ENCODE data around the gene MED27.

The MED27 gene

DNA sequence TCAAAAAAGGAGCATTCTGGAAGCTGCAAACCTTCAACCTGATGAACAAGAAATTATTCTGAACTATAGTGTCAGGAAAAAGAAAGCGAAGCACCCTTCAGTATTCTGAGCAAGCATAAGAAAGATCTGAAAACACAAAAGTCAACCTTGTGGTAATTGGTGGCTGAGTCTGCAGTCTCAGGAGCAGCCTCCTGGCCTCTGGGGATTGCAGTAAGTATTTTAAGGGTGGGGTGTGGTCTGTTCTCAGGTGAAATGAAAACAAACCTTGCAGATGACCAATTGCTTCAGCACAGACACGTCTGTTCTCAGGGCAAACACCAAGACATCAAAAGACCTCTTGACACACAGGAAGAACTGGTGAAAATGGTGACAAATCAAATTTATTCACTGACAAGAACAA is 192.0 kb downstream of the MED27 start:
- Histone ChIP-seq H3K36me3 (ENCODE audit: insufficient read depth, low read length) (no peaks in the 10 kb centered on the region), H3K9me3 (ENCODE audit: control insufficient read depth, insufficient read depth, low read length) (no peaks in the 10 kb centered on the region), H3K9ac (ENCODE audit: low read depth, low read length) (no peak overlapping the region), H3K4me1 (ENCODE audit: insufficient read depth, low read length) (peaks cover 26% of the 10 kb centered on the region)

- no peak overlapping the region for H3K9ac ChIP-seq (ENCODE audit: low read depth, low read length)
- no peaks in the 10 kb centered on the region for H3K9me3 ChIP-seq (ENCODE audit: control insufficient read depth, insufficient read depth, low read length)
- H3K4me1 ChIP-seq (ENCODE audit: insufficient read depth, low read length): peaks cover 21% of the 10 kb centered on the region
- no peaks in the 10 kb centered on the region for H3K36me3 ChIP-seq (ENCODE audit: insufficient read depth, low read length)
Observed at GRCh38 chr9:131886826-131887225, 192.8 kb downstream of the MED27 start.

DNA sequence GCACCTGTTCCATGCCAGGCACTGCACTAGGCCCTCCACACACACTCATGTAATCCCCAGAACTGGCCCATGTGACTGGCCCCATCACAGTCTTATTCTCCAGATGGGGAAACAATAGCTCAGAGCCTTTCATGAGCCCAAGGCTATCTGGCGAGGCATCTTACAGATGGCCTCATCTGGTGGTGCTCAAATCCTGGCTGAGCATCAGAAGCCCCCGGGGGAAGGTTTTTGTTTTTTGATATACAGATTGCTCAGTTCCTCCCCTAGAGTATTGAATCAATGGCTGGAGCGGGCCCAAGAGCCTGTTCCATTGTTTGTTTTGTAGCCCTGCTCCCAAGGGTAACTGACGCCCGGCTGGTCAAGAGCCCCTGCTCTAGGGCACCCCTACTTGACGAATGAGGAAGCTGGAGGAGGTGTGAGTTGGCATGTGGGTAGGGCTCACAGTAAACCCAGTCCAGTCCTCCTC is 194.5 kb downstream of the MED27 start:
- no peak overlapping the region for H3K9ac ChIP-seq (ENCODE audit: low read depth, low read length)
- no peaks in the 10 kb centered on the region for H3K9me3 ChIP-seq (ENCODE audit: control insufficient read depth, insufficient read depth, low read length)
- no peaks in the 10 kb centered on the region for H3K36me3 ChIP-seq (ENCODE audit: insufficient read depth, low read length)
- peaks cover 24% of the 10 kb centered on the region for H3K4me1 ChIP-seq (ENCODE audit: insufficient read depth, low read length)

GRCh38 chr9:131884222-131884621 is 195.4 kb downstream of the MED27 start:
- H3K9ac ChIP-seq (ENCODE audit: low read depth, low read length): no peak overlapping the region
- H3K4me1 ChIP-seq (ENCODE audit: insufficient read depth, low read length): peaks cover 14% of the 10 kb centered on the region
- no peaks in the 10 kb centered on the region for H3K36me3 ChIP-seq (ENCODE audit: insufficient read depth, low read length)
- no peaks in the 10 kb centered on the region for H3K9me3 ChIP-seq (ENCODE audit: control insufficient read depth, insufficient read depth, low read length)

- Histone ChIP-seq H3K4me1 (ENCODE audit: insufficient read depth, low read length) (0 out of 2 replicates have a peak, but pooled peaks cover 7% of the 10 kb centered on the region), H3K9me3 (ENCODE audit: control insufficient read depth, insufficient read depth, low read length) (no peaks in the 10 kb centered on the region), H3K36me3 (ENCODE audit: insufficient read depth, low read length) (no peaks in the 10 kb centered on the region), H3K9ac (ENCODE audit: low read depth, low read length) (no peak overlapping the region)
Observed at GRCh38 chr9:131880833-131881583, 198.7 kb downstream of the MED27 start.

DNA sequence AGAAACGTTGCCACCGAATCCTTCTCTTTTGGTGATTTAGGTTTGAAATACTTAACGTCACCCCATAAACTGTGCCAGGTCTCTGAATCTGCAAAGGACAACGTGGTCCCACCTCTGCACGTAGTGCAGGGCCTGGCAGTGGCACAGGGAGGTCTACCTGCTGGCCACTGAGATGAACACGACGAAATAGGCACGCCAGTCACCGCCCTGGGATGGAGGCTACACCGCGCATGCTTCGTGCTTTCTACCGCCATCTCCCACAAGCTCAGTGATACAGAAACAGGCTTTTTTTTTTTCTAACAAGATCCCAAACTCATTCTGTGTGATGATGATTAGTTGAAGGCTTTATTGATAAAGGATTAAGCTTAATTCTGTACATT is 199.8 kb downstream of the MED27 start:
- Histone ChIP-seq H3K4me1 (ENCODE audit: insufficient read depth, low read length) (0 out of 2 replicates have a peak, but pooled peaks cover 7% of the 10 kb centered on the region), H3K9me3 (ENCODE audit: control insufficient read depth, insufficient read depth, low read length) (no peaks in the 10 kb centered on the region), H3K9ac (ENCODE audit: low read depth, low read length) (no peak overlapping the region), H3K36me3 (ENCODE audit: insufficient read depth, low read length) (no peaks in the 10 kb centered on the region)

DNA sequence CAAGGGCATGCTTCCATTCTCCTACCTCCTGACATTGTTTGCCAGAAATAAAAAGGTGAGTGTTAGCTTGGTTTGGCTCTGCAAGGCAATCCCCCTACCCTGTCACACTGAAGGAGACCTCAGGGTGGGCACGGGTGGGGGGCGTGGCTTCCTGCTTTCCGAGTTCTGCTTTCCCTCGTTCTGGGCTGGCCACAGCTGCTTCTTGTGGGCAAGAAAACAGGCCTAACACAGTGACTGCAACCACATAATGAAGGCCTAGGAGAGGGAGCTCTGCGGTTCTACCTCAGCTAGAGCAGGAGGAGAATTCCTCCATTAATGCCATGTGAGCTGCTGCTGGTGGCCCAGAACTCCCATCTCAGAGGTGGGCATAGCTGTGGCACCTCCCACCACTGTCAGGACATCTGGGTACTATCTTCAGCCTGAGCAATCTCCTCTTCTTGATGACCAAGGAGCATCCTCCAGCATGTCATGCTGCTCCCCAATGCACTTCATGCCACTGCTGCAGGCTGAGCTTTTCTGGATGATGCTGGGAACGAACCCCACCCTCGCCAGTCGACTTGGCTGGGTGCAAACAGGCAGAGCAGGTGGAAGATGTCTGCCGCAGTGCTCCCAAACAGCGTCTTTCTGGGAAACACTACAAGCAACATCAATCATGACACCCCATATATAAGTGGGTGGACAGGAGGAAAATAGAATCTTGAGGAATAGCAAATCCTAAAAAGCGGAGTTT is 200.3 kb downstream of the MED27 start:
- H3K9ac ChIP-seq (ENCODE audit: low read depth, low read length): no peak overlapping the region
- H3K4me1 ChIP-seq (ENCODE audit: insufficient read depth, low read length): 0 out of 2 replicates have a peak, but pooled peaks cover 7% of the 10 kb centered on the region
- H3K36me3 ChIP-seq (ENCODE audit: insufficient read depth, low read length): no peaks in the 10 kb centered on the region
- no peaks in the 10 kb centered on the region for H3K9me3 ChIP-seq (ENCODE audit: control insufficient read depth, insufficient read depth, low read length)

- no peak overlapping the region for H3K9ac ChIP-seq (ENCODE audit: low read depth, low read length)
- H3K36me3 ChIP-seq (ENCODE audit: insufficient read depth, low read length): no peaks in the 10 kb centered on the region
- H3K4me1 ChIP-seq (ENCODE audit: insufficient read depth, low read length): 0 out of 2 replicates have a peak, but pooled peaks cover 7% of the 10 kb centered on the region
- no peaks in the 10 kb centered on the region for H3K9me3 ChIP-seq (ENCODE audit: control insufficient read depth, insufficient read depth, low read length)
Observed at GRCh38 chr9:131876486-131876885, 203.2 kb downstream of the MED27 start.

DNA sequence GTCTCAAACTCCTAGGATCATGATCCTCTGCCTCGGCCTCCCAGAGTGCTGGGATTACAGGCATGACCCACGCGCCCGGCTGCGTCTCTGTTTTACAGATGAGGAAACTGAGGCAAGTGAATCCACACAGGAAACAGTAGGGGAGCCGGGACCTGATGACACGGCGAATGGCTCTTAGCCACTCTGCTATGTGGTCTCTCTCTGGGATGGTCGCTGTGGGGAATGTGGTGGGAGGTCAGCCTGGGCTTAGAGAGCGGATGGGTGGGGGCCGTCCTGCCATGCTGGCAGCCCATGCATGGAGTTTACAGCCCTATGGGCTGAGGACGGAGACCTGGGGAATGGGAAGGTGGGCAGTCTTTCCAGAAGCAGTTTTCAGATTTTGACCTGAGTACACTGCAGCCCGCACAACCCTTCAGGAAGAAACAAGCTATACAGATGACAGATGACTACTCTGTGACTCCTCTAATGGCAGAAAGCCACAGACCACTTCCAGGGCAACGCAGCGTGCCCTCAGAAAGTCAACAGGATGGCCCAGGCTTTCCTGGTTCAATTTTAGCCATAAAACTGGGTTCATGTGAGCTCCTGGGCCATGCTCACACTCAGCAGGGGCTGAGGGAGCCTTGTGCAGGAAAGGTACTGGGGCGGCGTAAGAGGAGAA is 203.7 kb downstream of the MED27 start:
- Histone ChIP-seq H3K9ac (ENCODE audit: low read depth, low read length) (no peak overlapping the region), H3K36me3 (ENCODE audit: insufficient read depth, low read length) (no peaks in the 10 kb centered on the region), H3K4me1 (ENCODE audit: insufficient read depth, low read length) (0 out of 2 replicates have a peak, but pooled peaks cover 3% of the 10 kb centered on the region), H3K9me3 (ENCODE audit: control insufficient read depth, insufficient read depth, low read length) (no peaks in the 10 kb centered on the region)

- Histone ChIP-seq H3K36me3 (ENCODE audit: insufficient read depth, low read length) (no peaks in the 10 kb centered on the region), H3K4me1 (ENCODE audit: insufficient read depth, low read length) (peaks cover under 1% of the 10 kb centered on the region; the same call in 1 of the 2 replicates), H3K9me3 (ENCODE audit: control insufficient read depth, insufficient read depth, low read length) (no peaks in the 10 kb centered on the region), H3K9ac (ENCODE audit: low read depth, low read length) (no peak overlapping the region)
Observed at GRCh38 chr9:131874916-131875670, 204.6 kb downstream of the MED27 start.

GRCh38 chr9:131874447-131874846 is 205.2 kb downstream of the MED27 start:
- Histone ChIP-seq H3K9ac (ENCODE audit: low read depth, low read length) (no peak overlapping the region), H3K9me3 (ENCODE audit: control insufficient read depth, insufficient read depth, low read length) (no peaks in the 10 kb centered on the region), H3K36me3 (ENCODE audit: insufficient read depth, low read length) (no peaks in the 10 kb centered on the region), H3K4me1 (ENCODE audit: insufficient read depth, low read length) (peaks cover 7% of the 10 kb centered on the region)

DNA sequence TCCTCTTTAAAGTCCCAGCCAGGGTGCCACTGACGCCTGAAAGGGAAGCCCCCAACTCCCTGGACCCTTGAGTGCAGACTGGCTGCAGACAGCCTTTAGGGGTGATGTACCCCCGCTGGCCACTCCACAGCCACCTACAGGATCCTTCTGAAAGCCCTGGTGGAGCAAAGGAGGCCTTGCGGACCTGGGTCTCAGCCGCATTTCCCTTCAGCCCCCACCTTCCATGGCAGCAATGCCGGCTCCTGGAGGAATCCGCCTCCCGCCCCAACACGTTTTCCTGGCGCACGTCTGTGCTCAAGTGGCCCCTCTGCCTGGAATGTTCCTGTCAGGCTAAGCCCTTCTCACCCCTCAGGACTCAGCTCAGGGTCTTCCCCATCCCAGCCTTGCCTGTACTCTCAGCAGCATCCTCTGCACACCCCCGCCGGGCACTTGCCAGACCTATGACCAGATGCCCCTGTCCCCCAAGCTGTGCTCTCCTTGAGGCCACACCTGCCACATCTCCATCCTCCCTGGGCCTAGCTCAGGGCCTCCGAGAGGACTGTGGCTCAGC is 205.7 kb downstream of the MED27 start:
- H3K36me3 ChIP-seq (ENCODE audit: insufficient read depth, low read length): no peaks in the 10 kb centered on the region
- H3K4me1 ChIP-seq (ENCODE audit: insufficient read depth, low read length): peaks cover 12% of the 10 kb centered on the region
- H3K9me3 ChIP-seq (ENCODE audit: control insufficient read depth, insufficient read depth, low read length): no peaks in the 10 kb centered on the region
- no peak overlapping the region for H3K9ac ChIP-seq (ENCODE audit: low read depth, low read length)

DNA sequence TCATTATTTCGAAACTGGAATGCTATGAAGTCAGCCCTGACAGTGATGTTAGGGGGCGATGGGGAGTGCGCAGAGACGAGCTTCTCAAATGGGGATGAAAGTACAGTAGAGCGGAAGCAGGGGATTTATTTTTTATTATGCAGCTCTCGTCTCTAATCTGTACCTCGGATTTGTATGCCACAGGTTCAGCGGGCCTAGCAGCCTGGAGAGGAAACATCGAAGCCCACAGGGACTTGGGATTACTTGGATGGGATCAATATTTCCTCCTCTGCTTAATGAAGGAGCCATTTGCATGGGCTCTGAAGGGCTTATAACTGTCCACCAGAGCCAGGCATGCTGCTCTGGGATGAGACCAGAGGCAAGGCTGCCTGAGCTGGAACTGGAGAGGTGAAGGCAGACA is 206.3 kb downstream of the MED27 start:
- H3K4me1 ChIP-seq (ENCODE audit: insufficient read depth, low read length): peaks cover 16% of the 10 kb centered on the region
- H3K9ac ChIP-seq (ENCODE audit: low read depth, low read length): no peak overlapping the region
- no peaks in the 10 kb centered on the region for H3K9me3 ChIP-seq (ENCODE audit: control insufficient read depth, insufficient read depth, low read length)
- no peaks in the 10 kb centered on the region for H3K36me3 ChIP-seq (ENCODE audit: insufficient read depth, low read length)

DNA sequence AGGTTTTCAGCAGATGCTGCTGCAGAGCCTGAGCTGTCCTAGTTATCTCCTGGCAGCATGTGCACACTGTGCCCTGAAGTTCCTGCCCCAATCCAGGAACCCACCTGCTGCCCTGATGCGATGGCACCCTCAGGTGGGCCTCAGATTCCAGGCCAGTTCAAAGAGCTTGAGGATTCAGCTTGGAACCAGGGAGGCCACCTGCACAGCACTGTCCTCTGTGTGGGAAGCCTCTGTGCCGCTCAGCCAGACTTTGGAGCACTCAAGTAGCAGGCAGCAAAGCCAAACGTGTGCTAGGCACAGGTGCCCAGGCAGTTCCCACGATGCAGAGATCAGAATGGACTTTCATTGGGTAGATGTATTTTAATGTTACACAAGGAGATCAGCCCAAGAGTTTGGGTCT is 207.0 kb downstream of the MED27 start:
- no peaks in the 10 kb centered on the region for H3K36me3 ChIP-seq (ENCODE audit: insufficient read depth, low read length)
- no peak overlapping the region for H3K9ac ChIP-seq (ENCODE audit: low read depth, low read length)
- H3K9me3 ChIP-seq (ENCODE audit: control insufficient read depth, insufficient read depth, low read length): no peaks in the 10 kb centered on the region
- peaks cover 16% of the 10 kb centered on the region for H3K4me1 ChIP-seq (ENCODE audit: insufficient read depth, low read length)

Measured in ES-I3 (cell line).